ENCODE results near the gene UNC45B. TPM values are rescaled to one million over a fixed set of nuclear protein-coding genes. Genes with fewer than 3 reads are reported as not detected.

The UNC45B gene
- polyA plus RNA-seq, 1 donor from 2014 or later: not detected

GRCh38 chr17:35187481-35187880 is 39.9 kb downstream of the UNC45B start:
- Histone ChIP-seq H3K27me3 (ENCODE audit: insufficient read depth, low read depth, low read length) (no peaks in the 10 kb centered on the region), H3K9me2 (ENCODE audit: insufficient read depth, low read length) (no peaks in the 10 kb centered on the region)

GRCh38 chr17:35188111-35188510 is 40.5 kb downstream of the UNC45B start:
- Histone ChIP-seq H3K27ac (ENCODE audit: low read length) (no peak overlapping the region), H3K9me3 (ENCODE audit: low read length) (no peaks in the 10 kb centered on the region), H3K79me2 (replicated peaks; ENCODE audit: insufficient read depth, low read length) (no peaks in the 10 kb centered on the region), H3K27me3 (ENCODE audit: insufficient read depth, low read depth, low read length) (no peaks in the 10 kb centered on the region), H3K9ac (ENCODE audit: low read length) (no peak overlapping the region), H3F3A (ENCODE audit: insufficient read depth, low read length, poor library complexity, severe bottlenecking) (no peaks in the 10 kb centered on the region), H3K4me3 (ENCODE audit: low read length) (no peak overlapping the region), H3K9me2 (ENCODE audit: insufficient read depth, low read length) (no peaks in the 10 kb centered on the region), H3K36me3 (ENCODE audit: insufficient read depth, low read length) (no peaks in the 10 kb centered on the region), H4K20me1 (ENCODE audit: insufficient read depth) (no peaks in the 10 kb centered on the region), H2AFZ (ENCODE audit: low read depth, low read length) (no peak overlapping the region), H3K4me2 (ENCODE audit: low read length) (no peak overlapping the region)
- no peak for TF ChIP-seq SMC3 (conservative IDR thresholded peaks at IDR 0.05; ENCODE audit: poor library complexity)
- no peak for TF ChIP-seq POLR2AphosphoS5 (IDR thresholded peaks at IDR 0.05)
- TF ChIP-seq RAD21 (conservative IDR thresholded peaks at IDR 0.05): no peak
- no peak for TF ChIP-seq TAF1 (IDR thresholded peaks at IDR 0.05; ENCODE audit: low read depth)
- TF ChIP-seq EZH2 (IDR thresholded peaks at IDR 0.05; ENCODE audit: borderline replicate concordance, insufficient read depth, low read length, poor library complexity, severe bottlenecking): no peak
- TF ChIP-seq REST (IDR thresholded peaks at IDR 0.05; ENCODE audit: borderline replicate concordance): no peak
- TF ChIP-seq EP300 (conservative IDR thresholded peaks at IDR 0.05; ENCODE audit: poor library complexity, severe bottlenecking): no peak
- no peak for TF ChIP-seq CTCF (IDR thresholded peaks at IDR 0.05; ENCODE audit: poor library complexity, severe bottlenecking)

More at GRCh38 chr17:35187481-35187880, 39.9 kb downstream of the UNC45B start:
- Histone ChIP-seq H3K4me2 (ENCODE audit: low read length) (no peak overlapping the region), H3K9me3 (ENCODE audit: low read length) (no peaks in the 10 kb centered on the region), H3K4me3 (ENCODE audit: low read length) (no peak overlapping the region), H2AFZ (ENCODE audit: low read depth, low read length) (no peak overlapping the region), H3K36me3 (ENCODE audit: insufficient read depth, low read length) (no peaks in the 10 kb centered on the region), H3K79me2 (replicated peaks; ENCODE audit: insufficient read depth, low read length) (no peaks in the 10 kb centered on the region), H4K20me1 (ENCODE audit: insufficient read depth) (no peaks in the 10 kb centered on the region), H3K9ac (ENCODE audit: low read length) (no peak overlapping the region), H3F3A (ENCODE audit: insufficient read depth, low read length, poor library complexity, severe bottlenecking) (no peaks in the 10 kb centered on the region), H3K27ac (ENCODE audit: low read length) (no peak overlapping the region)
- TF ChIP-seq REST (IDR thresholded peaks at IDR 0.05; ENCODE audit: borderline replicate concordance): no peak
- TF ChIP-seq TAF1 (IDR thresholded peaks at IDR 0.05; ENCODE audit: low read depth): no peak
- TF ChIP-seq EZH2 (IDR thresholded peaks at IDR 0.05; ENCODE audit: borderline replicate concordance, insufficient read depth, low read length, poor library complexity, severe bottlenecking): no peak
- no peak for TF ChIP-seq CTCF (IDR thresholded peaks at IDR 0.05; ENCODE audit: poor library complexity, severe bottlenecking)
- TF ChIP-seq MXI1 (conservative IDR thresholded peaks at IDR 0.05; ENCODE audit: poor library complexity, severe bottlenecking): no peak
- TF ChIP-seq POLR2AphosphoS5 (IDR thresholded peaks at IDR 0.05): no peak
